GM21825 (cell line): ENCODE results near the gene EIF4E1B.

Source experiments
- ATAC-seq: cut with Tn5 transposase; IDR thresholded peaks from one replicate; pipeline ENCODE4 v1.9.1; 2021; ENCODE audit warnings: mild to moderate bottlenecking, moderate library complexity; ENCODE audit not compliant: unreplicated experiment

Gene EIF4E1B

GRCh38 chr5:176660860-176661641, 30.6 kb downstream of the EIF4E1B start:
- no peak for ATAC-seq

- ATAC-seq: no peak
Observed at GRCh38 chr5:176661676-176662075, 31.2 kb downstream of the EIF4E1B start.

- no peak for ATAC-seq
Observed at GRCh38 chr5:176662371-176663333, 32.2 kb downstream of the EIF4E1B start.

- ATAC-seq: no peak
Observed at GRCh38 chr5:176663566-176663965, 33.1 kb downstream of the EIF4E1B start.

GRCh38 chr5:176664479-176664878, 34.0 kb downstream of the EIF4E1B start:
- ATAC-seq: no peak

- no peak for ATAC-seq
Observed at GRCh38 chr5:176664886-176665285, 34.4 kb downstream of the EIF4E1B start.

GRCh38 chr5:176665517-176665916, 35.0 kb downstream of the EIF4E1B start:
- ATAC-seq: no peak

- no peak for ATAC-seq
Observed at GRCh38 chr5:176667637-176668036, 37.2 kb downstream of the EIF4E1B start.

- ATAC-seq: no peak
Observed at GRCh38 chr5:176670449-176670848, 40.0 kb downstream of the EIF4E1B start.

- ATAC-seq: no peak
Observed at GRCh38 chr5:176671399-176671798, 40.9 kb downstream of the EIF4E1B start.

- no peak for ATAC-seq
Observed at GRCh38 chr5:176671890-176672747, 41.6 kb downstream of the EIF4E1B start.

- ATAC-seq: no peak
Observed at GRCh38 chr5:176673651-176674583, 43.4 kb downstream of the EIF4E1B start.

GRCh38 chr5:176674799-176675198, 44.3 kb downstream of the EIF4E1B start:
- no peak for ATAC-seq

GRCh38 chr5:176675676-176676360, 45.3 kb downstream of the EIF4E1B start:
- ATAC-seq: no peak

GRCh38 chr5:176676361-176676824, 45.9 kb downstream of the EIF4E1B start:
- peak; percentile 78 for ATAC-seq

- ATAC-seq: no peak
Observed at GRCh38 chr5:176677209-176677939, 46.9 kb downstream of the EIF4E1B start.

- ATAC-seq: no peak
Observed at GRCh38 chr5:176678584-176678983, 48.1 kb downstream of the EIF4E1B start.
